Subcutaneous abdominal adipose tissue (tissue), 5 donors: ENCODE results near the gene S1PR3.

Experiments
- H3K27ac ChIP-seq: one replicate; pipeline ENCODE4 v1.7.0; 2013; ENCODE audit warnings: low read depth, mild to moderate bottlenecking, inconsistent platforms, low read length, moderate library complexity
- H3K27me3 ChIP-seq, 5 donors: one replicate each; pipeline ENCODE4 v1.7.0; 2013; ENCODE audit warnings: low read length in 5 of 5, inconsistent platforms in 1 of 5; ENCODE audit not compliant: control insufficient read depth in 5 of 5, insufficient read depth in 4 of 5
- H3K36me3 ChIP-seq, 5 donors: one replicate each; pipeline ENCODE4 v1.7.0; 2013; ENCODE audit warnings: low read length in 5 of 5; ENCODE audit not compliant: control insufficient read depth in 5 of 5, insufficient read depth in 5 of 5
- H3K4me1 ChIP-seq, 5 donors: one replicate each; pipeline ENCODE4 v1.7.0; 2013; ENCODE audit warnings: low read length in 5 of 5, mild to moderate bottlenecking in 3 of 5, moderate library complexity in 1 of 5; ENCODE audit not compliant: control insufficient read depth in 5 of 5, insufficient read depth in 5 of 5
- H3K4me3 ChIP-seq, 5 donors: one replicate each; pipeline ENCODE4 v1.7.0; 2013; ENCODE audit warnings: low read length in 5 of 5, low read depth in 1 of 5
- H3K9ac ChIP-seq, 5 donors: one replicate each; pipeline ENCODE4 v1.7.0; 2013; ENCODE audit warnings: low read length in 5 of 5, mild to moderate bottlenecking in 4 of 5, moderate library complexity in 3 of 5
- H3K9me3 ChIP-seq, 5 donors: one replicate each; pipeline ENCODE4 v1.7.0; 2013; ENCODE audit warnings: low read length in 5 of 5; ENCODE audit not compliant: control insufficient read depth in 5 of 5
- donor health status: healthy.
- donor health status: healthy.
- donor health status: healthy.
- donor health status: healthy.
- donor health status: healthy.

The S1PR3 gene

GRCh38 chr9:89042984-89043383 is 51.7 kb downstream of the S1PR3 start:
- Histone ChIP-seq H3K36me3 (no peaks in the 10 kb centered on the region), H3K4me3 (no peak overlapping the region), H3K9ac (no peak overlapping the region), H3K27ac (no peak overlapping the region), H3K9me3 (peaks cover 0 to 3% (median 0%) of the 10 kb centered on the region in 5 donors), H3K27me3 (peaks cover 0 to 3% (median 0%) of the 10 kb centered on the region in 5 donors), H3K4me1 (peaks cover 3 to 11% (median 11%) of the 10 kb centered on the region in 5 donors)

GRCh38 chr9:89044104-89044503 is 52.8 kb downstream of the S1PR3 start:
- no peaks in the 10 kb centered on the region for H3K36me3 ChIP-seq
- H3K27me3 ChIP-seq, result peaks cover 0 to 3% (median 0%) of the 10 kb centered on the region in 5 donors
- H3K27ac ChIP-seq, result no peak overlapping the region
- peaks cover 0 to under 1% (median 0%) of the 10 kb centered on the region in 5 donors for H3K4me1 ChIP-seq
- H3K9ac ChIP-seq, result no peak overlapping the region
- peaks cover 0 to 3% (median 0%) of the 10 kb centered on the region in 5 donors for H3K9me3 ChIP-seq
- no peak overlapping the region for H3K4me3 ChIP-seq

- no peaks in the 10 kb centered on the region for H3K36me3 ChIP-seq
- H3K4me1 ChIP-seq, result no peaks in the 10 kb centered on the region
- H3K9me3 ChIP-seq, result peaks cover 0 to 1% (median 0%) of the 10 kb centered on the region in 5 donors
- peaks cover 0 to 3% (median 0%) of the 10 kb centered on the region in 5 donors for H3K27me3 ChIP-seq
- no peak overlapping the region for H3K9ac ChIP-seq
- H3K27ac ChIP-seq, result no peak overlapping the region
- H3K4me3 ChIP-seq, result no peak overlapping the region
Measured at GRCh38 chr9:89044881-89045280, 53.6 kb downstream of the S1PR3 start.

GRCh38 chr9:89046832-89047231 is 55.6 kb downstream of the S1PR3 start:
- H3K27ac ChIP-seq, result no peak overlapping the region
- peaks cover 0 to 3% (median 0%) of the 10 kb centered on the region in 5 donors for H3K27me3 ChIP-seq
- H3K36me3 ChIP-seq, result no peaks in the 10 kb centered on the region
- H3K4me3 ChIP-seq, result no peak overlapping the region
- no peak overlapping the region for H3K9ac ChIP-seq
- no peaks in the 10 kb centered on the region for H3K9me3 ChIP-seq
- H3K4me1 ChIP-seq, result no peaks in the 10 kb centered on the region

GRCh38 chr9:89047667-89048066 is 56.4 kb downstream of the S1PR3 start:
- no peaks in the 10 kb centered on the region for H3K36me3 ChIP-seq
- no peak overlapping the region for H3K4me3 ChIP-seq
- no peak overlapping the region for H3K27ac ChIP-seq
- no peaks in the 10 kb centered on the region for H3K4me1 ChIP-seq
- no peak overlapping the region for H3K9ac ChIP-seq
- peaks cover 0 to 3% (median 0%) of the 10 kb centered on the region in 5 donors for H3K27me3 ChIP-seq
- no peaks in the 10 kb centered on the region for H3K9me3 ChIP-seq

GRCh38 chr9:89048616-89049015 is 57.3 kb downstream of the S1PR3 start:
- peaks cover 0 to 3% (median 0%) of the 10 kb centered on the region in 5 donors for H3K27me3 ChIP-seq
- no peak overlapping the region for H3K9ac ChIP-seq
- H3K27ac ChIP-seq, result no peak overlapping the region
- no peak overlapping the region for H3K4me3 ChIP-seq
- no peaks in the 10 kb centered on the region for H3K36me3 ChIP-seq
- no peaks in the 10 kb centered on the region for H3K4me1 ChIP-seq
- H3K9me3 ChIP-seq, result no peaks in the 10 kb centered on the region

- Histone ChIP-seq H3K4me1 (no peaks in the 10 kb centered on the region), H3K36me3 (no peaks in the 10 kb centered on the region), H3K27me3 (peaks cover 0 to 3% (median 0%) of the 10 kb centered on the region in 5 donors), H3K4me3 (no peak overlapping the region), H3K9me3 (no peaks in the 10 kb centered on the region), H3K27ac (no peak overlapping the region), H3K9ac (no peak overlapping the region)
Measured at GRCh38 chr9:89049646-89050045, 58.4 kb downstream of the S1PR3 start.

GRCh38 chr9:89051421-89052025 is 60.3 kb downstream of the S1PR3 start:
- no peak overlapping the region for H3K4me3 ChIP-seq

GRCh38 chr9:89052470-89053097 is 61.3 kb downstream of the S1PR3 start:
- H3K9ac ChIP-seq, result no peak overlapping the region
- no peaks in the 10 kb centered on the region for H3K27me3 ChIP-seq
- H3K27ac ChIP-seq, result no peak overlapping the region
- no peaks in the 10 kb centered on the region for H3K9me3 ChIP-seq
- no peaks in the 10 kb centered on the region for H3K4me1 ChIP-seq
- H3K36me3 ChIP-seq, result no peaks in the 10 kb centered on the region
- H3K4me3 ChIP-seq, result no peak overlapping the region

More at GRCh38 chr9:89051421-89052025, 60.3 kb downstream of the S1PR3 start:
- no peak overlapping the region for H3K9ac ChIP-seq
- no peaks in the 10 kb centered on the region for H3K36me3 ChIP-seq
- H3K27ac ChIP-seq, result no peak overlapping the region
- no peaks in the 10 kb centered on the region for H3K9me3 ChIP-seq
- H3K4me1 ChIP-seq, result no peaks in the 10 kb centered on the region
- H3K27me3 ChIP-seq, result no peaks in the 10 kb centered on the region

- Histone ChIP-seq H3K27me3 (no peaks in the 10 kb centered on the region), H3K9me3 (peaks cover 0 to 2% (median 0%) of the 10 kb centered on the region in 5 donors), H3K9ac (no peak overlapping the region), H3K4me1 (no peaks in the 10 kb centered on the region), H3K36me3 (no peaks in the 10 kb centered on the region), H3K27ac (no peak overlapping the region), H3K4me3 (no peak overlapping the region)
Measured at GRCh38 chr9:89053301-89053700, 62.0 kb downstream of the S1PR3 start.
